ENCODE measurements around the gene CCSER2. TPM values are rescaled to one million over a fixed set of nuclear protein-coding genes. Genes with fewer than 3 reads are reported as not detected.
A peak's percentile ranks its signal among the peaks of the same experiment; 100 is the strongest.

Gene CCSER2
- total RNA-seq, 4 donors from 2014 or later: 41.2 to 61.9 (median 47.7) TPM

GRCh38 chr10:84333864-84334451 lies 5.6 kb downstream of the CCSER2 start:
- ATAC-seq (ENCODE audit: low FRiP score): no peak

GRCh38 chr10:84334811-84335210 lies 6.4 kb downstream of the CCSER2 start:
- no peak for ATAC-seq (ENCODE audit: low FRiP score)
- DNase-seq (ENCODE audit: low spot score): no peak
- TF ChIP-seq, protein P1, sequence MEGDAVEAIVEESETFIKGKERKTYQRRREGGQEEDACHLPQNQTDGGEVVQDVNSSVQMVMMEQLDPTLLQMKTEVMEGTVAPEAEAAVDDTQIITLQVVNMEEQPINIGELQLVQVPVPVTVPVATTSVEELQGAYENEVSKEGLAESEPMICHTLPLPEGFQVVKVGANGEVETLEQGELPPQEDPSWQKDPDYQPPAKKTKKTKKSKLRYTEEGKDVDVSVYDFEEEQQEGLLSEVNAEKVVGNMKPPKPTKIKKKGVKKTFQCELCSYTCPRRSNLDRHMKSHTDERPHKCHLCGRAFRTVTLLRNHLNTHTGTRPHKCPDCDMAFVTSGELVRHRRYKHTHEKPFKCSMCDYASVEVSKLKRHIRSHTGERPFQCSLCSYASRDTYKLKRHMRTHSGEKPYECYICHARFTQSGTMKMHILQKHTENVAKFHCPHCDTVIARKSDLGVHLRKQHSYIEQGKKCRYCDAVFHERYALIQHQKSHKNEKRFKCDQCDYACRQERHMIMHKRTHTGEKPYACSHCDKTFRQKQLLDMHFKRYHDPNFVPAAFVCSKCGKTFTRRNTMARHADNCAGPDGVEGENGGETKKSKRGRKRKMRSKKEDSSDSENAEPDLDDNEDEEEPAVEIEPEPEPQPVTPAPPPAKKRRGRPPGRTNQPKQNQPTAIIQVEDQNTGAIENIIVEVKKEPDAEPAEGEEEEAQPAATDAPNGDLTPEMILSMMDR (IDR thresholded peaks at IDR 0.05): no peak

More at GRCh38 chr10:84333864-84334451, 5.6 kb downstream of the CCSER2 start:
- DNase-seq (ENCODE audit: low spot score): no peak
- TF ChIP-seq, protein P1 (IDR thresholded peaks at IDR 0.05): no peak

GRCh38 chr10:84335516-84335915 lies 7.1 kb downstream of the CCSER2 start:
- no peak for DNase-seq (ENCODE audit: low spot score)
- TF ChIP-seq, protein P1 (IDR thresholded peaks at IDR 0.05): no peak

GRCh38 chr10:84336406-84337090 lies 8.2 kb downstream of the CCSER2 start:
- no peak for ATAC-seq (ENCODE audit: low FRiP score)

More at GRCh38 chr10:84335516-84335915, 7.1 kb downstream of the CCSER2 start:
- ATAC-seq (ENCODE audit: low FRiP score): no peak

DNA sequence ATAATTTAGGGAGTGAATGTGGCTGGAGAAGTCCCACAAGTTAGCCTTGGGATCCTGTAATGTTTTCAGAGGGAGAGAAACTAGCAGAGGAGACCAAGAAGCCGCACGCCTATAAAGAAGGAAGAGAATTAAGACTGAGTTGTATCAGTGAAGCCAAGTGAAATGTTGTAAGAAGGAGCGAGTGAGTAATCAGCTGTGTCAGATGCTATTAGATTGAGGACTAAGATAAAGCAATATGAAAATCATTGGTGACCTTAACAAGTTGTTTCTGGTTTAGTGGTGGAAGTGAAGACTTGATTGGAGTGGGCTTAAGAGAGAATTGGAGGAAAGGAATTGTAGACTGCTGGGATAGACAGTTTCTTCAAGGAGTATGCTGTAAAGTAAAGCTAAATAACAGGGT lies 8.8 kb downstream of the CCSER2 start:
- peak; percentile 76 for ATAC-seq (ENCODE audit: low FRiP score)
- DNase-seq (ENCODE audit: low spot score): no peak
- TF ChIP-seq, protein P1 (IDR thresholded peaks at IDR 0.05): no peak

More at GRCh38 chr10:84336406-84337090, 8.2 kb downstream of the CCSER2 start:
- no peak for DNase-seq (ENCODE audit: low spot score)
- TF ChIP-seq, protein P1 (IDR thresholded peaks at IDR 0.05): no peak

DNA sequence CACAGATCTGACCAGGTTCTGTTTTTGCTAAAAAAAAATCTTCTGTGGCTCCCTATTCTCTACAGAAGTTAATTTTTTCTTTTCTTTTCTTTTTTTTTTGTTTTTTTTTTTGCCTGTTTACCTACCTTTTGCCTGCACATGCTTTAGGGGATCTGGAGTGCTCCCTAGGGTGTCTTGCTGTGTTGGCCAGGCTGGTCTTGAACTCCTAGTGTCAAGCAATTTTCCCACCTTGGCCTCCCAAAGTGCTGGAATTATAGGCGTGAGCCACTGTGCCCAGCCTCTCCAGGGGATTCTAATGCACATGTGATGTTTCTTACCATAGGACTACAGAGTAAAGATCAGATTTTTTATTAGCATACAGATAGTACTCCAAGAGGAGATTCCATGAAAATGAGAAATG lies 10.6 kb downstream of the CCSER2 start:
- TF ChIP-seq, protein P1 (IDR thresholded peaks at IDR 0.05): no peak
- ATAC-seq (ENCODE audit: low FRiP score): no peak
- no peak for DNase-seq (ENCODE audit: low spot score)

- ATAC-seq (ENCODE audit: low FRiP score): no peak
- TF ChIP-seq, protein P1 (IDR thresholded peaks at IDR 0.05): no peak
- DNase-seq (ENCODE audit: low spot score): no peak
Measured at GRCh38 chr10:84340187-84340586, 11.8 kb downstream of the CCSER2 start.

All from omental fat pad (tissue), 4 donors.